HG03103 (cell line): ENCODE data around the gene LPP.

Experiments
- ATAC-seq: cut with Tn5 transposase; IDR thresholded peaks from one replicate; pipeline ENCODE4 v1.9.1; 2021; ENCODE audit warnings: low read depth; ENCODE audit not compliant: unreplicated experiment

Gene LPP

GRCh38 chr3:188567478-188568195, 413.7 kb downstream of the LPP start:
- no peak for ATAC-seq

GRCh38 chr3:188568736-188569135, 414.8 kb downstream of the LPP start:
- ATAC-seq: no peak

- no peak for ATAC-seq
Observed at GRCh38 chr3:188571531-188572095, 417.7 kb downstream of the LPP start.

GRCh38 chr3:188573291-188573940, 419.5 kb downstream of the LPP start:
- ATAC-seq: no peak

- ATAC-seq: no peak
Observed at GRCh38 chr3:188573956-188574355, 420.0 kb downstream of the LPP start.

- ATAC-seq: no peak
Observed at GRCh38 chr3:188574885-188575284, 420.9 kb downstream of the LPP start.

GRCh38 chr3:188575501-188575900, 421.5 kb downstream of the LPP start:
- no peak for ATAC-seq

GRCh38 chr3:188577539-188577938, 423.6 kb downstream of the LPP start:
- no peak for ATAC-seq

GRCh38 chr3:188578576-188579363, 424.8 kb downstream of the LPP start:
- ATAC-seq: no peak

- no peak for ATAC-seq
Observed at GRCh38 chr3:188580223-188580622, 426.3 kb downstream of the LPP start.

- ATAC-seq: no peak
Observed at GRCh38 chr3:188580659-188581058, 426.7 kb downstream of the LPP start.

GRCh38 chr3:188581365-188581764, 427.4 kb downstream of the LPP start:
- ATAC-seq: no peak

- ATAC-seq: no peak
Observed at GRCh38 chr3:188581792-188582191, 427.8 kb downstream of the LPP start.

- ATAC-seq: no peak
Observed at GRCh38 chr3:188583341-188584161, 429.6 kb downstream of the LPP start.

- no peak for ATAC-seq
Observed at GRCh38 chr3:188584162-188584529, 430.2 kb downstream of the LPP start.

- ATAC-seq: no peak
Observed at GRCh38 chr3:188584958-188585689, 431.2 kb downstream of the LPP start.

- ATAC-seq: no peak
Observed at GRCh38 chr3:188589071-188589470, 435.1 kb downstream of the LPP start.

GRCh38 chr3:188589771-188590170, 435.8 kb downstream of the LPP start:
- ATAC-seq: no peak

- ATAC-seq: no peak
Observed at GRCh38 chr3:188590557-188590956, 436.6 kb downstream of the LPP start.

- ATAC-seq: no peak
Observed at GRCh38 chr3:188594139-188594538, 440.2 kb downstream of the LPP start.
